ENCODE data around the gene PSRC1. TPM values are rescaled to one million over a fixed set of nuclear protein-coding genes. Genes with fewer than 3 reads are reported as not detected.

The PSRC1 gene
- total RNA-seq, 1 donor from 2014 or later = 8.2 TPM

- no peak for DNase-seq (ENCODE audit: low read depth)
- no peak overlapping the region for H3K4me3 ChIP-seq (ENCODE audit: low read depth, low read length)
- no peak for TF ChIP-seq CTCF (IDR thresholded peaks at IDR 0.05; ENCODE audit: insufficient read depth, low read length, poor library complexity, severe bottlenecking)
- no peaks in the 10 kb centered on the region for H3K27me3 ChIP-seq (ENCODE audit: control insufficient read depth, insufficient read depth, low read length)
- H3K36me3 ChIP-seq (ENCODE audit: control insufficient read depth, insufficient read depth, low read length) = peaks cover 1% of the 10 kb centered on the region
These were observed 32.3 kb upstream of the PSRC1 start for GRCh38 chr1:109315288-109315687.

- TF ChIP-seq CTCF (IDR thresholded peaks at IDR 0.05; ENCODE audit: insufficient read depth, low read length, poor library complexity, severe bottlenecking) = no peak
- no peaks in the 10 kb centered on the region for H3K27me3 ChIP-seq (ENCODE audit: control insufficient read depth, insufficient read depth, low read length)
- peaks cover 1% of the 10 kb centered on the region for H3K36me3 ChIP-seq (ENCODE audit: control insufficient read depth, insufficient read depth, low read length)
- no peak overlapping the region for H3K4me3 ChIP-seq (ENCODE audit: low read depth, low read length)
- DNase-seq (ENCODE audit: low read depth) = no peak
These were observed 31.9 kb upstream of the PSRC1 start for GRCh38 chr1:109314795-109315194.

GRCh38 chr1:109312978-109313775 is 30.2 kb upstream of the PSRC1 start:
- TF ChIP-seq CTCF (IDR thresholded peaks at IDR 0.05; ENCODE audit: insufficient read depth, low read length, poor library complexity, severe bottlenecking) = no peak
- peaks cover 1% of the 10 kb centered on the region for H3K36me3 ChIP-seq (ENCODE audit: control insufficient read depth, insufficient read depth, low read length)
- no peaks in the 10 kb centered on the region for H3K27me3 ChIP-seq (ENCODE audit: control insufficient read depth, insufficient read depth, low read length)
- DNase-seq (ENCODE audit: low read depth) = no peak
- no peak overlapping the region for H3K4me3 ChIP-seq (ENCODE audit: low read depth, low read length)

- TF ChIP-seq CTCF (IDR thresholded peaks at IDR 0.05; ENCODE audit: insufficient read depth, low read length, poor library complexity, severe bottlenecking) = no peak
- DNase-seq (ENCODE audit: low read depth) = no peak
- no peaks in the 10 kb centered on the region for H3K36me3 ChIP-seq (ENCODE audit: control insufficient read depth, insufficient read depth, low read length)
- no peaks in the 10 kb centered on the region for H3K27me3 ChIP-seq (ENCODE audit: control insufficient read depth, insufficient read depth, low read length)
- H3K4me3 ChIP-seq (ENCODE audit: low read depth, low read length) = no peak overlapping the region
These were observed 29.3 kb upstream of the PSRC1 start for GRCh38 chr1:109312246-109312645.

- no peak for DNase-seq (ENCODE audit: low read depth)
- Histone ChIP-seq H3K36me3 (ENCODE audit: control insufficient read depth, insufficient read depth, low read length) (no peaks in the 10 kb centered on the region), H3K27me3 (ENCODE audit: control insufficient read depth, insufficient read depth, low read length) (no peaks in the 10 kb centered on the region), H3K4me3 (ENCODE audit: low read depth, low read length) (no peak overlapping the region)
- no peak for TF ChIP-seq CTCF (IDR thresholded peaks at IDR 0.05; ENCODE audit: insufficient read depth, low read length, poor library complexity, severe bottlenecking)
These were observed 26.4 kb upstream of the PSRC1 start for GRCh38 chr1:109309347-109309746.
